Measurements from ENCODE around the gene RNU1-1.
"Not testable (repeated sequence)": the region's sequence is repeated elsewhere in the genome, so short reads cannot be mapped to it uniquely, and the experiment has no call there.

Gene RNU1-1

DNA sequence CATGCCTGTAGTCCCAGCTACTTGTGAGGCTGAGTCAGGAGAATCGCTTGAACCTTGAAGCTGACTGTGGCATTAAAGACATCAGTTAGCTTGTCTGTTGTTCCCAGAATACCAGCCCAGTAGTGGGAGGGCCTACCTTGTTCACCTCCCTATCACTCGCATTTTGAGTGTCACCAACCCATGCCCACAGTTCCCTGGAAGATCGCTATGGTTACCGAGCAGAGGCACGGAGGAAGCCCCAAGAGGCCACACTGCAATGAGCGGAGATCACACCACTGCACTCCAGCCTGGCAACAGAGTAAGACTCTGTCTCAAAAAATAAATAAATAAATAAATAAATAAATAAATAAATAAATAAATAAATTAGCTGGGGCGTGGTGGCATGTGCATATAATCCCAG lies 21.1 kb downstream of the RNU1-1 start:
- H3K9me3 ChIP-seq; H3K4me3 ChIP-seq; H3K4me1 ChIP-seq; DNase-seq (ENCODE audit: low spot score in 2 of 2); H3K36me3 ChIP-seq (replicated peaks); H3K27me3 ChIP-seq (ENCODE audit: low read depth): not testable (repeated sequence)
- in situ Hi-C loops (cut with MboI; ENCODE audit: low sequenced_read_pairs), result loop anchor here (10.0 kb wide), 1 partner anchor 132 kb away; no protein-coding TSS in a partner anchor

- Histone ChIP-seq H3K4me3 (no peak overlapping the region), H3K4me1 (no peaks in the 10 kb centered on the region), H3K9me3 (no peaks in the 10 kb centered on the region), H3K27me3 (ENCODE audit: low read depth) (no peaks in the 10 kb centered on the region), H3K36me3 (replicated peaks) (peaks cover 3% of the 10 kb centered on the region)
- no peak for DNase-seq (ENCODE audit: low spot score in 2 of 2)
- in situ Hi-C loops (cut with MboI; ENCODE audit: low sequenced_read_pairs), result loop anchor here (10.0 kb wide), 1 partner anchor 134 kb away; no protein-coding TSS in a partner anchor
These were observed 22.9 kb downstream of the RNU1-1 start for GRCh38 chr1:16491056-16491675.

DNA sequence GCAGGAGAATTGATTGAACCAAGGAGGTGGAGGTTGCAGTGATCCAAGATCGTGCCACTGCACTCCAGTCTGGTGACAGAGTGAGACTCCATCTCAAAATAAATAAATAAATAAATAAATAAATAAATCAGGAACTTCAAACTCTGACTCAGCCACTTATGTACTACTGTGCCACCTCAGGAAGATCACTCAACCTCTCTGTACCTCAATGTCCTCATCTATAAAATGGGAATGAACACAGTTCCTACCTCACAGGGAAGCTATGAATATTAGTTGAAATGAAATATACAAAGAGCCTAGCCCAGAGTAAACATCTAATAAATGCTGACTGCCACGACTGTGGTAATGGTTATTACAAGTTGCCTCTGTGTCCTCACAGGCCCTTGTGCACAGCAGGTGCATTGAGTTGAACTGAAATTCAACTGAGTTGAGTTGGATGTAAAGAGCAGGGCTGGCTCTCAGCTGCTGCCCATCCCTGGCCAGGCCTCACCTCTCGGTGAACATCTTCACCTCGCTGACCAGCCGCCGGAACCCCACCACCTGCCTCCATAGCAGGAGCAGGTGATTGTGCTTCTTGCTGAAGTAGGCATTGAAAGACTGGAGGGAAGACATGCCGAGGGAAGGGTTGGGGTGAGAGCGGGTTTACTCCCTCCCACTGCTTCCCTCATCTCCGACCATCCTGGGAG lies 24.7 kb downstream of the RNU1-1 start:
- H3K9me3 ChIP-seq; in situ Hi-C loops (cut with MboI; ENCODE audit: low sequenced_read_pairs); DNase-seq (ENCODE audit: low spot score in 2 of 2); H3K4me1 ChIP-seq; H3K36me3 ChIP-seq (replicated peaks); H3K4me3 ChIP-seq; H3K27me3 ChIP-seq (ENCODE audit: low read depth): not testable (repeated sequence)

GRCh38 chr1:16487011-16487410 lies 27.1 kb downstream of the RNU1-1 start:
- H3K9me3 ChIP-seq; H3K4me3 ChIP-seq; H3K4me1 ChIP-seq; DNase-seq (ENCODE audit: low spot score in 2 of 2); H3K27me3 ChIP-seq (ENCODE audit: low read depth); in situ Hi-C loops (cut with MboI; ENCODE audit: low sequenced_read_pairs): not testable (repeated sequence)
- H3K36me3 ChIP-seq (replicated peaks), result peaks cover 12% of the 10 kb centered on the region

DNA sequence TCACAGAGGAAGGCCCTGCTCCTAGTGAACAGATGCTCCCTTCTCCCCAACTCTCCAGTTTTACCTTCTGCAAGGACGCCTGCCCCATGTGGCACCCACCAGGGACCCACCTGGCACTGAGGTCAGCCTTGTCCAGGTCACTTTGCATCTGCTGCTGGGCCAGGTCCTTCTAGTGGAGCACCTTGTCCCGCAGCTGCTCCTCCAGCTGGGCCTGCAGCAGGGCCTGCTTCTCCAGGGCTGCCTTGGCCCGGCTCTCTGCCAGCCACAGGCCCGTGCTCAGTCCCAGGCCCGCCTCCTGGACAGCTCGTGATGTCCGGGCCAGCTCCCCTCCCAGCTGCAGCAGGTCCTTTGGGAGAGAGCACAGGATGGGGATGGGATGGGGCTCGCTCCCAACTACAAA lies 27.8 kb downstream of the RNU1-1 start:
- H3K4me3 ChIP-seq; H3K9me3 ChIP-seq; H3K4me1 ChIP-seq; in situ Hi-C loops (cut with MboI; ENCODE audit: low sequenced_read_pairs); H3K27me3 ChIP-seq (ENCODE audit: low read depth); DNase-seq (ENCODE audit: low spot score in 2 of 2): not testable (repeated sequence)
- peaks cover 12% of the 10 kb centered on the region for H3K36me3 ChIP-seq (replicated peaks)

GRCh38 chr1:16484931-16485330 lies 29.2 kb downstream of the RNU1-1 start:
- Histone ChIP-seq H3K4me3 (no peak overlapping the region), H3K4me1 (no peaks in the 10 kb centered on the region), H3K9me3 (no peaks in the 10 kb centered on the region), H3K27me3 (ENCODE audit: low read depth) (no peaks in the 10 kb centered on the region), H3K36me3 (replicated peaks) (peaks cover 14% of the 10 kb centered on the region)
- in situ Hi-C loops (cut with MboI; ENCODE audit: low sequenced_read_pairs), result loop anchor here (5.0 kb wide), 1 partner anchor 452 kb away; no protein-coding TSS in a partner anchor
- DNase-seq (ENCODE audit: low spot score in 2 of 2), result no peak

DNA sequence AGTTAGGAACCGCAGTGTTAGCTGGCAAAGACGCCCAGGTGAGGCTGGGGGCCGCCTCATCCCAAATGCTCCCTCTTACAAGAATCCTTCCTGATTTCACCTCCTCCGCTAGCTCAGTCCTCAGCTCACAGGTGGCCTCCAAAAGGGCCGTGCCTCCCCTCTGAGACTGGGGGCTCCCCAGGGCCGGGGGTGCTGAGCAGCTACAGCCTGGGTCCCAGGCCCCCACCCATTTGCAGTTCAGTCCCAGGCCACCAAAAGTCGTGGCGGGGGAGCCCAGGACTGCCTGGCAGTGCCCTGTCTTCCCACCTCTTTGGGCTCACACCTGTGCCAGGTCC lies 29.6 kb downstream of the RNU1-1 start:
- Histone ChIP-seq H3K9me3 (no peaks in the 10 kb centered on the region), H3K36me3 (replicated peaks) (peaks cover 14% of the 10 kb centered on the region), H3K27me3 (ENCODE audit: low read depth) (no peaks in the 10 kb centered on the region), H3K4me1 (no peaks in the 10 kb centered on the region), H3K4me3 (no peak overlapping the region)
- in situ Hi-C loops (cut with MboI; ENCODE audit: low sequenced_read_pairs), result loop anchor here (5.0 kb wide), 1 partner anchor 453 kb away; no protein-coding TSS in a partner anchor
- no peak for DNase-seq (ENCODE audit: low spot score in 2 of 2)

GRCh38 chr1:16483639-16484500 lies 30.2 kb downstream of the RNU1-1 start:
- in situ Hi-C loops (cut with MboI; ENCODE audit: low sequenced_read_pairs), result loop anchor here (5.0 kb wide), 1 partner anchor 453 kb away; no protein-coding TSS in a partner anchor
- H3K9me3 ChIP-seq; H3K4me3 ChIP-seq; DNase-seq (ENCODE audit: low spot score in 2 of 2); H3K27me3 ChIP-seq (ENCODE audit: low read depth); H3K4me1 ChIP-seq: not testable (repeated sequence)
- peaks cover 11% of the 10 kb centered on the region for H3K36me3 ChIP-seq (replicated peaks)

DNA sequence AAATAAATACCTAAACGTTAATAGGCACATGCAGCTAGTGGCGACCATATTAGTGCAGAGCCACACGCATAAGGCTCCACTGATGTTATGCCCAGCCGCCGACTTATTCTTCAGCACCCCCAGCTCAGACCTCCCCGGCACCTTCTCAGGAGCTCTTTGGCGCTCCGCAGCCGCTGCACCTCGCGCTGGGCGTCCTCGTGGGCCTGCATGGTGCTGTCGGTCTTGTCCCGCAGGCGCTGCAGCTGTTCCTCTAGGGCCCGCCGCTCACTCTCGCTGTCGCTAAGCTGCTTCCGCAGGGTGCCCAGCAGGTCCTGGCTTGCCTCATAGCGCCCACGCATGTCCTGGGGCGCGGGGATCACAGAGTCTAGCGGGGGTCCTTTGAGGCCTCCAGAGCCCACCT lies 30.9 kb downstream of the RNU1-1 start:
- H3K4me1 ChIP-seq, result not testable (repeated sequence)

GRCh38 chr1:16478091-16478490 lies 36.0 kb downstream of the RNU1-1 start:
- H3K36me3 ChIP-seq (replicated peaks), result peaks cover 19% of the 10 kb centered on the region
- H3K4me1 ChIP-seq, result no peaks in the 10 kb centered on the region
- no peaks in the 10 kb centered on the region for H3K27me3 ChIP-seq (ENCODE audit: low read depth)
- H3K4me3 ChIP-seq, result no peak overlapping the region
- no peak for DNase-seq (ENCODE audit: low spot score in 2 of 2)
- no peaks in the 10 kb centered on the region for H3K9me3 ChIP-seq
- in situ Hi-C loops (cut with MboI; ENCODE audit: low sequenced_read_pairs), result no loop called here

More for the DNA sequence above, 30.9 kb downstream of the RNU1-1 start:
- H3K27me3 ChIP-seq (ENCODE audit: low read depth); H3K9me3 ChIP-seq; DNase-seq (ENCODE audit: low spot score in 2 of 2); H3K4me3 ChIP-seq: not testable (repeated sequence)
- in situ Hi-C loops (cut with MboI; ENCODE audit: low sequenced_read_pairs), result loop anchor here (5.0 kb wide), 1 partner anchor 454 kb away; no protein-coding TSS in a partner anchor
- peaks cover 11% of the 10 kb centered on the region for H3K36me3 ChIP-seq (replicated peaks)

DNA sequence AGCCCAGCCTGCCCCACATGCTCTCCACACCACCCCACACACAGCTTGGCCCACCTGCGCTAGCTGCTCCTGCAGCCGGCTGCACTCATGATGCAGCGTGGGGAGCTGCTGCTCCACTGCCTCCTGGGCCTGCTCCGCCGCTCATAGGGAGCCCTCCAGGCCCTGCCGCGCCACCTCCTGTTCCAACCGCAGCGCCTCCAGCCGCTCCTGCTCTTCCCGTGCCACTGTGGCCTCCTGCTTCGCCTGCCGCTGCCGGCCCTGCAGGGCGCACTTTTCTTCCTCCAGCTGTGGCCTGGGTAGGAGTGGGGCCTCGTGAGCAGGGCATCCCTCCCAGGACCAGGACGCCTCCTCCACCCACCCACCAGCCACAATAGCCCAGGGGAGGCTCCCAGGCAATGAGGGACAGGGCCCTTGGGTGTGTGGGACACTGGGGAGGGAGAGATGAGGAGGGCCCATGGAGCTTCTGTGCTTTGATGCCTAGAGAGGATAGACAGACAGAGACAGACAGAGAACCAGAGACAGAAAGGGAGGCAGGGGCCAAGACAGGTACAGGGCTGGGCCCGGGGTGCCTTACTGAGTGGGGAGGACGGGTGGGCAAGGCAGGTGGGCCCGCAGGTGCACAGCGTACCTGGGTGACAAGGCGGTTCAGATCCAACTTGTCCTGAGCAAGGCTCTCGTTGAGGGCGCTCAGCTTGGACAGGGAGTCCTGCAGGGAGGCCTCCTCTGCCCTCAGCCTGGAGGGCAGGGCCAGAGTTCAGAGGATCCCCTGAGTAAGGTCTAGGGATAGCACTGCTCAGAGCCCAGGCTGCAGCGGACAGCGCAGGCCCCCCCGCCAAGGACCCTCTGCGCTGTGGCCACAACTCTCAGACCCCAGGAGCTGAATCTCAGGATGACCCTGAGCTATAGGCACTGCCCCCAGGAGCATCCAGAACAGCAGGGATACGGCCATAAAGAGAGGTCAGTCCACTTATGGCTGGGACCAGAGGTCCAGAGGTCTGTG lies 38.0 kb downstream of the RNU1-1 start:
- H3K4me3 ChIP-seq; H3K27me3 ChIP-seq (ENCODE audit: low read depth); in situ Hi-C loops (cut with MboI; ENCODE audit: low sequenced_read_pairs); H3K4me1 ChIP-seq; H3K9me3 ChIP-seq; DNase-seq (ENCODE audit: low spot score in 2 of 2): not testable (repeated sequence)
- peaks cover 26% of the 10 kb centered on the region for H3K36me3 ChIP-seq (replicated peaks)

- H3K27me3 ChIP-seq (ENCODE audit: low read depth); DNase-seq (ENCODE audit: low spot score in 2 of 2); in situ Hi-C loops (cut with MboI; ENCODE audit: low sequenced_read_pairs); H3K4me1 ChIP-seq; H3K9me3 ChIP-seq; H3K4me3 ChIP-seq: not testable (repeated sequence)
- peaks cover 24% of the 10 kb centered on the region for H3K36me3 ChIP-seq (replicated peaks)
These were observed 39.2 kb downstream of the RNU1-1 start for GRCh38 chr1:16474891-16475290.
